Jurkat, Clone E6-1 (cell line): Measurements from ENCODE around the gene TNIK.
"Not testable (repeated sequence)": the region's sequence is repeated elsewhere in the genome, so short reads cannot be mapped to it uniquely, and the experiment has no call there.

ENCODE experiments used
- DNase-seq: peaks from one replicate; pipeline ENCODE4 v3.0.0-alpha.2; 2011; ENCODE audit warnings: low read depth, low spot score
- H3K4me3 ChIP-seq: 2 replicates; pipeline ENCODE4 v1.5.1; 2011; ENCODE audit warnings: mild to moderate bottlenecking, low read length, control low read depth, moderate library complexity

TNIK gene

DNA sequence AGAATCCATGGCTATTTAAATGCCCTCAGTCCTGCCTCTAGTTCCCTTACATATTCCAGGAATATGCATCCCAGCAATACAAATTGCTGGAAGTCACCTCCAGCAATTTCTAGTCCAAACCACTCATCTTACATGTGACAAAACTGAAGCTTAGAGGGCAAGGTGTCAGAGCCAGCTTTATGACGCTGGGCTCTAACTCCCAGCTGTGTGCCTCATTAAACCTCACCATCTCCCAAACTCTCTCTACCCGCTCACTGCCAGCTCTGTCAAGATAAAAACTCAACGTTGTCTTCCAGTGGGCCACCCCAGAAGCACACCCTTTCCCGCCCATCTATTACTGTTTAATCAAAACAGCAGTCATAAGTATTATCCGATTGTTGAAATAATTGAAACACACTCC is 7.9 kb downstream of the TNIK start:
- no peak for DNase-seq
- H3K4me3 ChIP-seq, result no peak overlapping the region

DNA sequence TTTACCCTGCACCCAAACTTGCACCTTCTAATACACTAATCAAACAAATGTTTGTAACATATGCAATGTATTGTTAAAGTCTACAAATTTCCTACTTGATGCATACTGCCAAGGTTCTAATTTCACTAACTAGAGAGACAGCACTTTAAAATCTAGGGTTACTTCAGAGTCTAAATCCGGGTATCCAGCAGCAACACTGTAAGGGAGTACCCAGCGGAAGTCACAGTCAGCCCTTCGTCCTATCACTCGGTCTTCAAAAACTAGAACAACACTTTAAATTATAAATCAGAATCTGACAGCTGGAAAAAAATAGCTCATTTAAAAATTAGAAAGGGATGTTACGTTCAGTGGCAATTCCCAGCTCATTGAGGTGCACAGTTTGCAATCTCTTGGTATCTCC is 8.3 kb downstream of the TNIK start:
- DNase-seq, result no peak

DNA sequence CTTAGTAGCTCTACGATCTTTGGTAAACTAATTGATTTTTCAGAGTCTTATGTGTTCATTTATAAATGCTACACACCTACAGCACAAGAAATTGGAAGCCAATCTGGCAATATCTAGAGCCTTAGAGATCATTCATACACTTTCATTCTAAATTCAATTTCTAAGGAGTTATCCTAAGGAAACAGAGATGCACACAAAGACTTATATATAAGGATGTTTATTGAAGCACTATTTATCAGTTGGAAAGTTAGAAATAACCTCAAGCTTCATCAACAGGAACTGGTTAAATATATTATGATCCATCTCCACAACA is 12.7 kb downstream of the TNIK start:
- H3K4me3 ChIP-seq, DNase-seq: not testable (repeated sequence)

More for the DNA sequence above, 8.3 kb downstream of the TNIK start:
- no peak overlapping the region for H3K4me3 ChIP-seq

DNA sequence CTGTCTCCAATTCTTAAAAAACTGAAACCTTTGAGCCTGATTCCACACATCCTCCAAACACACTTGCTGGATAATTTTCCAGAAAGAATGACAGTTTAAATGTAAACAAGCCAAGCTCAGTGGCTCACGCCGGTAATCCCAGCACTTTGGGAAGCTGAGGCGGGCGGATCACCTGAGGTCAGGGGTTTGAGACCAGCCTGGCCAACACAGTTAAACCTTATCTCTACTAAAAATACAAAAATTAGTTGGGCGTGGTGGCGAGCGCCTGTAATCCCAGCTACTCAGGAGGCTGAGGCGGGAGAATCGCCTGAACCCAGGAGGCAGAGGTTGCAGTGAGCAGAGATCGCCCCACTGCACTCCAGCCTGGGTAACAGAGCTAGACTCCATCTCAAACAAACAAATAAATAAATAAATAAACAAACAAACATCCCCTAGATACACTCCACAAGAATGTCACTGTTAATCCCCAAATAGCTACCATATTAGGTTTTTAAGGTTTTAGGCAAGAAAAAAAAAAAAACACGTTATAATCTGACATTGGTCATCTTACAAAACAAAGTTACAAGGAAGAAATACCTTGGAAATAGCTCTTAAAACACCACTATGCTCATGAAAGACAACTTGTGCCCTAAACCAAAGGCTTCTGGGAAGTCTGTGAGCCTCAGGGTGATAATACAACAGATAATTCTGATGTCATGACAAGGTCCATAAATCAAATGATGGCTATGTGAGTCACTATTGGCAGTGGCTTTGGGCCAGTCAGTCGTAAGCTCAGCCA is 13.2 kb downstream of the TNIK start:
- DNase-seq, result no peak
- H3K4me3 ChIP-seq, result no peak overlapping the region

DNA sequence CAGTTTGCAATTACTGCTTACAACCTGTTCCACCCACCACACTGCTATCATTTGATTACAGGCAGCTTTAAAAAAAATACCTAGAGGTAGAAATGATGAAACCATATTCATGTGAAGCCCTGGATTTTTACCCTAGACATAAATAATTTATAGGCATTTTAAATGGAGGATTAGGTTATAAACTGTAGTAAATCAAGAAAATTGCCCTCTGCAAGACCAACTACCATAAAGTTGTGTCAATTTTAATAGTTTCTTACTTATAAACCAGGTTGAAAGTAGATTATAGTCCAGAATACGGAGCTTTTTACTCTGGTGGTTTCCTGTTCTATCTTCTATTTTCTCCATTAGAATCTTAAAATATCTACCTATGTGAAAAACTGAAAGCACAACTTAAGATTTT is 13.9 kb downstream of the TNIK start:
- no peak for DNase-seq
- H3K4me3 ChIP-seq, result no peak overlapping the region

DNA sequence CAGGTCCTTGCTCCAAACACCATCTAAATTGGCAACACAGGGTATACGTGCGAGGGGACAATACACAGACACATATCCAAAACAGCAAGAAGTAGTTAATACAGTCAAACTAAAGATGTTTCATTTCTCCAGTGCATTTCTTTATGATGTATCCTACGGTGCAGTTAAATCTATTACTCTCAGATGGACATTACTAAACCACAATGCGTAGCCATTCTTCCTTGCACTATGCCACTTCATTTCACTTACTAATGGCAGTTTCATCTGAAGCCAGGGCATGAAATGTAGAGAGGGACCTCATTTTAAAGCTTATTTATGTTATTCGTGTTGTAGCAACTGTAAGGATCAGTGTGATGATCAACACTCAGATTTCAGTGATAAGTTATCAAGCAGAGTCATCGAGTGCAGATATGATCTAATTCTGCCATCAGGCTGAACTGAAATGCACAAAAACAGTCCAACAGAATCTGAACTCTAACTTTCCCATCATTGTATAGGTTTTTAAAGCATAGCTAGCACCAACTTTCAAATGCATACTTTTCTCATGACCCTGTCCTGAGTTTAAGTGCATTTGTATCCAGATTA is 14.5 kb downstream of the TNIK start:
- DNase-seq, result no peak
- H3K4me3 ChIP-seq, result no peak overlapping the region

DNA sequence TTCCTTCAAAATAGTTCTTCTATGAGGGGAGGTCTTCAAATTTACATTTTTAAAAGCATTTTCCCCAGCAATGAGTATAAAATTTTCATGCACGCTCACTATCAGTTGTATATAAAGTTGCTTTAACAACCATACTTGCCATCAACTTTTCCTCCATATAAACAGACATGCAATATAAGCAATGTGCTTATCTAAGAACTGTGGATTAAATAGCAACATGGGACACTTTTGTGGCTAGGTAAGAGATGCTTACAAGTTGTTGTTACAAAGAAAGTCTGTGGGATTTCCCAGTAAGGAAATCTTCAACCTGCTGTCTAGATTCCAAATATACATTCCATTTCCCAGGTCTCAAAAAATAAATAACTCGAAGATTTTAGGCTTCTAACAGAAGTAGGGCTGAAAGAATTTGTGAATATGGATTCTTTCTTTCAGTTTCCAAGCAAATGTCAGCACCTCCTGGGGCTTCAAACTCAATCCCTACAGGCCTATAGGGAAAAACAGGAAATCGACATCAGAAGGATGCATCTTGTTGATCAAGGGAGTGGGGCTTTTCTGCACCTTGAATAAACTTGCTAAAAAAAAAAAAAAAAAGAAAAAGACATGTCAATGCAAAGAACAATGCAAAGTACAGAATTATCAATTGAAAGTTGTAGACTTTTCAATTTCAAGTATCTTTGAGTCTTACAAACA is 16.1 kb downstream of the TNIK start:
- H3K4me3 ChIP-seq, result no peak overlapping the region
- DNase-seq, result no peak

DNA sequence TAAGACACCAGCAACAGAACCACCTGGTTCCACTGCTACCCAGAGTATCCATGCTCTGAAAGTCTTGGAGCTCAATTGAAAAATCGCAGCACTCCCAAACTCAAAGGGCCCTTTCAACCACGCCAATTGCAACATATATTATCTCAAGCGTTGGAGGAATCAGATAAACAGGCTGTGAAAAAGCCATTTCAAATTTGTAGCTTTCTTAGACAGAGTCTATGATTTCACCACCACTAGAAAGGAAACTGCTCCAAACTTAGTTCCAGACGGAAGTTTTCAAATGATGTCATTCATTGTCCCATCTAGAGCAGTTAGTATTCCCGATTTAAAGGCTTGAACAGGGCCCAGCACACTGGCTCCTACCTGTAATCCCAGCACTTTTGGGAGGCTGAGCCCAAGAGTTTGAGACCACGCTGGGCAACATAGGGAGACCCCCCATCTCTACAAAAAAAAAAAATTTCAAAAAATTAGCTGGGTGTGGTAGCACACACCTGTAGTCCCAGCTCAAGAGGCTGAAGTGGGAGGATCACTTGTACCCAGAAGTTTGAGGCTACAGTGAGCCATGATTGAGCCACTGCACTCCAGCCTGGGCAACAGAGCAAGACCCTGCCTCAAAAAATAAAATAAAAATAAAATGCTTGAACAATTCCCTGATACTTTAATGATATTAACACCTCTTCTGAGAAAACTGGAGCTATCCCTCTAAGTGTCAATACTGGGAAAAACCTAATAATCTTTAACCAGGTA is 16.8 kb downstream of the TNIK start:
- no peak for DNase-seq

DNA sequence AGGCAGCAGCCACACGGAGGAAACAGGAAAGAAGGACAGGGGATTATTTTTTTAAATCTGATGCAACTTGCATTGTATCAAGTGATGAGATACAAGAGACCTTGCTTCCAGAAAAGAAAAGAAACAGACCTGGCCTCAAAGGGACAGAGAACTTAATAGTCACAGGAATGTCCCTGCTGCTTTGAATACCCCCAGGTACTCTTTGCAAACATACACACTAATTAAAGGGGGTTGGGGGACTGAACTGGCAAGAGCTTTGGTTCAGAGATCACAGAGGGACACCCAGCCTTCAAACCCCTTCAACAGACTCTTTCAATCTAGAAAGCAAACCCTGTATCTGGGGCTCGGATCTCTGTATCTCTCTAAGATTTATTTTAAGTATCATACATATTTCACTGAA is 18.0 kb downstream of the TNIK start:
- no peak for DNase-seq
- no peak overlapping the region for H3K4me3 ChIP-seq

More for the DNA sequence above, 16.8 kb downstream of the TNIK start:
- H3K4me3 ChIP-seq, result no peak overlapping the region

DNA sequence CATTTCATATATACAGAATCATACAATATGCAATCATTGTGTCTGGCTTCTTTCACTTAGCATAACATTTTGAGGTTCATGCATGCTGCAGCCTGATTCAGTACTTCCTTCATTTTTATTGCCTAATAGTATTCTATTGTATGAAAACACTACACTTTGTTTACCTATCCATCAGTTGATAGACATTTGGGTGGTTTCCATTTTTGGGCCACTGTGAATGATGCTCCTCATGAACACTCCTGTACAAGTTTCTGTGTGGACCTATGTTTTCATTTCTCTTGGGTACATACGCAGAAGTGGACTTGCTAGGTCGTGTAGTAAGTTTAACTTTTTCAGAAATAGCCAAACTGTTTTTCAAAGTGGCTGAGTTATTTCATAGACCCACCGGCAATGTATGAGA is 18.8 kb downstream of the TNIK start:
- DNase-seq, result no peak
- H3K4me3 ChIP-seq, result no peak overlapping the region

DNA sequence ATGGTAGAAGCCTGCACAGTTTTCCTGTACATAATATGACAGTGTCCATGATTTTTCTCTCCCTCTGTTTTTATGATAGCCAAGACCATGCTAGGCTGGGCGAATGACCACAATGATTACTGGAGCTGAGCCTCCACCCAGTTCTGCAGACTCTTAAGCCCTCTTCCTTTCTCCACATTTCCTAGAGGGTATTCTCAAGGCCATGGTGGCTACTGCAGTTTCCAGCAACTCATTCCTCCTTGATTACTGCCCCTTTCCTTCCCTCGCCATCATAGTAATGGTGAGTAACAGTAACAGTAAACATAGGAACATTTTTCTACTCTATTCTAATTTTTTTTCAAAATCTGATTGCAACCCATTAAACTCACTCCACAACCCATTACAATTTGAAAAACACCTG is 20.2 kb downstream of the TNIK start:
- no peak for DNase-seq
- no peak overlapping the region for H3K4me3 ChIP-seq

DNA sequence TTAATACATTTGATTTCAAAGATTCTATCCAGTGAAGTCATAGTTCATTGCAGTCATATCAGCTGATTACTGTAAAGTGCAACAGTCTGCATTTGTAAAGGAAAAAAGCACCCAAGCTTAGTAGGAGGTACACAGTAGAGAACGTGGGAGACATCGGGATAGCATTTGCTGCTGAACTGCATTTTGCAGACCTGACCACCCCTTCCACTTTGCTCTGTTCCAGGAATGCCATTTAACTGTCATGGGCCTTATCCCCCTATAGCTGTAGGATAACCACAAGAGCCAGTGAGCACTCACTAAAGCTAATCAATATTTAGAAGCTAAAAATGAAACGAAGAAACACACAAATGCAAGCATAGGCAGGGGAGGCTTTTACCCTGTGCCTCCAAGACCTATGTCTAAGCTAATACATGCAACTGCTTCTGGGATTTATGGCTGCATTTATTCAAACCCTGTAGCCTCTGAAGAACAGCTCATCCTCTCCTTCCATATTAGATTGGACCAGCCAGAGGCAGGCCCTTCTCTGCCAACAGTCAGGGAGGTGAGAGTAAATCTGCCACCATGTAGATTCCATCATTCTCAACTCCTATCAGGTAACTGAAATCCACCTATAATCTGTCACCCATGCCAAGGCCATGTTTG is 23.0 kb downstream of the TNIK start:
- no peak overlapping the region for H3K4me3 ChIP-seq
- no peak for DNase-seq

DNA sequence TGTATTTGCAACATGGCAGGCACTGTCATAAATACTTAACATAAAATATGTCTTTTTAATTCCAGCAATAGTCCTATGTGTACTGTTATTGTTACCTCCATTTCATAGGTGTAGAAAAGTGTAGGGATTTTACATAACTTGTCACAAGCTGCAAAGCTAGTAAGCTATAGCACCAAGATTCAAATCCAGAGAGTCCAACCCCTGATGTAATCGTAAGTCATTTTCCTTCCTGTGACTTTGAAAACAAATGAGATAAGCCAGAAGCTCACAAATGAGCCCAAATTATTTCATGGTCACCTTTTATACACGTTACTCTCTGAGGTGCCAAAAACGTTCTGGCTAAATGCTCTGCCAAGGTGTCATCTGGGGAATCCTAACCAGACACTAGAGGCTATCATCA is 23.8 kb downstream of the TNIK start:
- no peak overlapping the region for H3K4me3 ChIP-seq

DNA sequence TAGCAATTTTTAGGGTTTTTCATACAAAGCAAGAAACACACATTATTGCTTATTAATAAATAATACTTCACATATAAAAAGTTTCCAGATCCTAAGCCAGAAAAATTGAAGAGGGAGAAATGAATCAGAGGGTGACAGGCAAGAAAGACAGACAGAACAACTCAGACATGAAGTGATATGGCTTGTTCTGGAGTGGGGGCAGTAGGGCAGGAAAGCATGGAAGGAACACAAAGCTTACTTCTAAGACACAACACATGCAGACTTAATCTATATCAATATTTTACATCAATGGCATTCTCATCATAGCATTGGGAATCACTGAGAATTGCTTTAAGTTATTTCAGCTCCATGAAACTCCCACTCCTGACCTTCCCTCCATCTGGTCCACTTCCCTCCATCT is 24.4 kb downstream of the TNIK start:
- no peak overlapping the region for H3K4me3 ChIP-seq
- DNase-seq, result no peak

More for the DNA sequence above, 23.8 kb downstream of the TNIK start:
- DNase-seq, result no peak

DNA sequence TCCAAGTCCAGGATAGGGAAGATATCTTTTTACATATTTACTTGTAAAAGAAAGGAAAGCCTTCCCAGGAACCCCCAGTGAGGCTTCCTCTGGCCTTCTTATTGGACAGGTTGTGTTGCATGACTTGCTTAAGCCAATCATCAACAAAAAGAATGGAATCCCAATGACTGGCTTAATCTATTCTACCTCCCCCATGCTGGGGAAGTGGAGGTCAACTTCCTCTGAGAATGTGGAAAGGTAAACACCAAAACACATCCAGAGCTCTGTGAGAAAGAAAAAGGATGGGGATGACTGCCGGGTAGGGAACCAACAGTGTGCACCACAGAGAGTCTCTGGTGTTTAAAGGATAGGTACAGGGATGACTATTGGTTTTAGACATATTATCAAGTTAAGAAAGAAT is 25.1 kb downstream of the TNIK start:
- no peak for DNase-seq
- no peak overlapping the region for H3K4me3 ChIP-seq

DNA sequence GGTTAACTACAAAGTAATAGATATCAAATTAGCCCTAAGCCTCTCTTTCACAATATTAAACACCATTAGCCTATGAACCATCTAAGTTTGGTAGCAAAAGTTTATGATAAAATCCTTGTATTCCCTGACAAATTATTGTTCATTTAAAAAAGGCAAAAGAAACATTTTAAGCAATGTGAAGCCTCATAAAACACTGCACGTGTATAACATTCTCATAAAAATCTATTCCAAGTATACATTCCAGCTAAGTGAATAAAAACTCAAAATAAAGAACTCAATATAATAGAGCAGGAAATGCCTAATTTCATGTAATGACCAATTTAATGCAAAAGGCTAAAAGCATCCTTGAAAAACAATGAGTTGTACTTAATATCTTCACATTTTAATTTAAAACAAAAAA is 27.7 kb downstream of the TNIK start:
- DNase-seq, result no peak
- H3K4me3 ChIP-seq, result no peak overlapping the region

DNA sequence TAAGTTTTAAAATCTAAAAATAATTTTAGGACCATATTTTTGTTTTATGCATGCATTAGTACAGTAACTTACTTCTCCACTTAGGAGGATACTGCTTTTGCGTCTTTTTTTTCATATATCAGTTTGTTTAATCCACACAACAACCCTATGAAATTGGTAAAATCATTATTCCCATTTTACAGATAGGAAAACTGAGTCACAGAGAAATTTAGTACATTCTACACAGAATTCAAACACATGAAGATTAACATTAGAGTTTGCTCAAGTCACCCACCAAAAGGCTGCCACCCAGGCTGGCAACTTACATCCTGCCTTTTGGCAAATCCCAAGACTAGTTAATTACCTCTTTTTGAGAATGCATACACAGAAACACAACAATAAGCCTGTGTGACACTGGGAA is 28.7 kb downstream of the TNIK start:
- DNase-seq, result no peak
- H3K4me3 ChIP-seq, result no peak overlapping the region

DNA sequence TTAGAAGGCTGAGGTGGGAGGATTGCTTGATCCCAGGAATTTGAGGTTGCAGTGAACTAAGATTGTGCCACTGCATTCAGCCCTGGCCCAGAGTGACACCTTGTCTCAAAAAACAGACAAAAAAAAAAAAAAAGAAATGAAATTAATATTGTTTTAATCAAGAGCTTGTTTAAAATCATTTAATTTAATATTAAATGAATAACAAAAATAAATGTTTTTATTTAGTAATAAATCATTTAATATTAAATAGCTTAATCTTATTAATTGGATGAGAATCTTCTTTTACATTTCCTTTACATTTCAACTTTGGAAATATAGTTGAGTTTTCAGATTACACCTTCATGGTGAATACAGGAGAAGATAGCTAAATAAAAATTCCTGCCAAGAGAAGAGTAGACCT is 29.7 kb downstream of the TNIK start:
- DNase-seq, result no peak
- no peak overlapping the region for H3K4me3 ChIP-seq

DNA sequence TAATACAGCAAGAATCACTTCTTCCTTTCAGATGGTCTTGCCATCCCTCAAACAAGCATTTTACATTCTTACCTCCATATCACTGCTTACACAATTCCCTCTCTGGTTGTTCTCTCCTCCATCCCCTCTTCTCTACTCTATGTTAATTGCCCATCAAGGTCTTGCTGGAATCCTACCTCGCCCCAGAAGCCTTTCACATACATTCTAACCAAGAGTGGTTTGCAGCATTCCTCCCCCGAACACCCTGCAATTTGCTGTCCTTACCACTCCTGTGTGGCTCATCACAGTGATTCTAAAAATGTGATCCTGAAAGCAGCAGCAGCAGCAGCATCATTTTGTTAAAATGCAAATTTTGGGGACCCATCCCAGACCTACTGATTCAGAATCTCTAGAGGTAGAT is 30.6 kb downstream of the TNIK start:
- DNase-seq, result no peak
- no peak overlapping the region for H3K4me3 ChIP-seq

DNA sequence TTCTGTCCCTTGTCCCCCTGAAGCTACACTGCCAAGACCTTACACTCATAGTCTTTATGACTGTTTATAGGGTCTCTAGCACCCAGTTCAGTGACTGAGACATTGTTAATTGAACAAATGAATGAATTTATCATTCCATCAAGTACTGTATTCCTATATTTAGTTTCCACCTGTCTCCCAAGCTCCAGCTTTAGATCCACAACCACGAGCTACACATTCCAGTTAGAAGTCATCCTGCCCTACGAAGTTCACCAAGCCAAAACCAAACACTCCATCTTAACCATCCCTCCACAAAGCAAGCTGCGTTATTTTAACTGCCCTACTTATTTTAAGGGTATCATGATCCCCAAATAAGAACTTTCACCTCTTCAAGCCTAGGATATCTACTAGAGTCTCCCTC is 31.3 kb downstream of the TNIK start:
- no peak for DNase-seq
- no peak overlapping the region for H3K4me3 ChIP-seq
